Mononuclear cell (primary cell): ENCODE results near the gene VPS4A. TPM values are rescaled to one million over a fixed set of nuclear protein-coding genes. Genes with fewer than 3 reads are reported as not detected.
A peak's percentile ranks its signal among the peaks of the same experiment; 100 is the strongest.

Experiments
- H3K27me3 ChIP-seq: 2 replicates; pipeline ENCODE4 v1.6.0; 2011; ENCODE audit warnings: low read length, control low read depth; ENCODE audit not compliant: insufficient read depth
- H3K4me1 ChIP-seq: 2 replicates; pipeline ENCODE4 v1.5.1; 2011; ENCODE audit warnings: mild to moderate bottlenecking, low read length, control low read depth; ENCODE audit not compliant: insufficient read depth
- H3K4me3 ChIP-seq: 2 replicates; pipeline ENCODE4 v1.5.1; 2011; ENCODE audit warnings: mild to moderate bottlenecking, low read length, moderate library complexity
- H3K9me3 ChIP-seq: 2 replicates; pipeline ENCODE4 v1.5.1; 2011; ENCODE audit warnings: low read depth, mild to moderate bottlenecking, control low read depth, low read length
- total RNA-seq: library from RNA; depleted of rRNA; stranded (reverse); fragments of >200 nt; gene quantifications from one replicate; pipeline ENCODE4 v1.2.3, GENCODE V29; 2012

VPS4A gene
- total RNA-seq, 1 donor: 35.5 TPM

GRCh38 chr16:69329369-69330285 is 18.5 kb downstream of the VPS4A start:
- Histone ChIP-seq H3K4me1 (peaks cover 37% of the 10 kb centered on the region), H3K9me3 (no peaks in the 10 kb centered on the region), H3K27me3 (no peaks in the 10 kb centered on the region), H3K4me3 (peak overlapping the region; percentile 71)

DNA sequence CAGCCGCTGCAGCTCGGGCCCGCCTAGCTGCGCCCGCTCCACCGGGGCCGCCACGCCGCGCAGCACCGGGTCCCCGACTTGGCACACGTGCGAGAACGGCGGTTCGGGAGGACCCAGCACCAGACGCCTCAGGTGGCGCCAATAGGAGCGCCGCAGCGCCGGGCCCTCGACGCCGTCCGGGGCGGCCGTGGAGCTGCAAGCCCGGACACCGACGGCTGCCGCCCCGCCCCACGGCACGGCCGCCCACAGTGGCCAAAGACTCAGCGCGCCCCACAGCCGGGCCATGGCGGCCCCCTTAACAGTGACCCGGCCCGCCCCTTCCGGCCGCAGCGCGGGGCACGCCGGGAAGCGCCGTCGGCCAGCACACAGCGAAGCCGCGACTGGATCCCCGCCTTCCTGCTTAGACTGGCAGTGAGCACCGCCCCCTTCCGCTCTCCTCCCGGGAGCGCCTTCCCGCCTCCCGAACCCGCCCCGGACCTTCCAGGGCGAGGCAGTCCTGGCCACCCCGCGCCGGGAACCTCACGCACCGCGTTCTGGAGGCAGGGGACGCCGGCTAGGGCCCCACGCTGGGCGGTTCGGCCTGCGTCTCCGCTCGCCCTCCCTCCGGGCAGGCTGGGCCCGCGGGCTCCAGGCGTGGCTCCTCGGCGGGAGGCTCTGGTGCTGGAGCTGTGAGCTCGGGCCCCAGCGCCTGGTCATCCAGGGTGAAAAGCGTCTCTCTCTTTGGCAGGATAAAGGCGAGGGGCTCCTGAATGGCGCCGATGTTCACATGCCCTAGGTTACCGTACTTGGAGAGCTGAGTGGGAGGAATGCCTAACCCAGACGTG is 19.3 kb downstream of the VPS4A start, which contains the start of gene PDF:
Gene PDF (minus strand): TSS at position 303 of the 824 bp plus-strand sequence. CDS start 18 bp downstream, at position 285.
- Histone ChIP-seq H3K9me3 (no peaks in the 10 kb centered on the region), H3K4me3 (peak within 1 kb of the TSS; percentile 71), H3K4me1 (peaks cover 37% of the 10 kb centered on the region), H3K27me3 (no peaks in the 10 kb centered on the region)

DNA sequence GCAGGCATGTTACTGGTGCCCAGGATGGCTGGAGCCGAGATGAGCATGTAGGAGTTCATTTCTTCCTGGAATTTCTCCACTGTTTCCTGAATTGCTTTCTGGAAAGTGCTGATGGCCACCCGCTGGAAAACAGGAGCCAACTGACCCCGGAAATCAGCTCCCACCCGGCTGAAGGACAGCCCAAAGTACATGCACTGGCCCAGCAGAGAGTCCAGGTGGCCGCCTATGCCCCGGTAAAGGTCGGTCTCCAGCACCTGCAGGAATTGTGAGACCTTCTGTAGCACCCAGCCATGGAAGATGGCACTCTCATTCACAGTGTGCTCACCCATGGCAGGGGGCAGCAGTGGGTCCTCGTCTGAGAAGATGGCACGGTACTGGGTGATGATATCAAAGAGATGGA is 23.5 kb downstream of the VPS4A start:
- Histone ChIP-seq H3K4me1 (peaks cover 23% of the 10 kb centered on the region), H3K4me3 (no peak overlapping the region), H3K27me3 (no peaks in the 10 kb centered on the region), H3K9me3 (no peaks in the 10 kb centered on the region)

GRCh38 chr16:69338557-69339288 is 27.6 kb downstream of the VPS4A start:
- Histone ChIP-seq H3K9me3 (no peaks in the 10 kb centered on the region), H3K4me1 (peaks cover 31% of the 10 kb centered on the region), H3K27me3 (no peaks in the 10 kb centered on the region), H3K4me3 (peak overlapping the region; percentile 65)

DNA sequence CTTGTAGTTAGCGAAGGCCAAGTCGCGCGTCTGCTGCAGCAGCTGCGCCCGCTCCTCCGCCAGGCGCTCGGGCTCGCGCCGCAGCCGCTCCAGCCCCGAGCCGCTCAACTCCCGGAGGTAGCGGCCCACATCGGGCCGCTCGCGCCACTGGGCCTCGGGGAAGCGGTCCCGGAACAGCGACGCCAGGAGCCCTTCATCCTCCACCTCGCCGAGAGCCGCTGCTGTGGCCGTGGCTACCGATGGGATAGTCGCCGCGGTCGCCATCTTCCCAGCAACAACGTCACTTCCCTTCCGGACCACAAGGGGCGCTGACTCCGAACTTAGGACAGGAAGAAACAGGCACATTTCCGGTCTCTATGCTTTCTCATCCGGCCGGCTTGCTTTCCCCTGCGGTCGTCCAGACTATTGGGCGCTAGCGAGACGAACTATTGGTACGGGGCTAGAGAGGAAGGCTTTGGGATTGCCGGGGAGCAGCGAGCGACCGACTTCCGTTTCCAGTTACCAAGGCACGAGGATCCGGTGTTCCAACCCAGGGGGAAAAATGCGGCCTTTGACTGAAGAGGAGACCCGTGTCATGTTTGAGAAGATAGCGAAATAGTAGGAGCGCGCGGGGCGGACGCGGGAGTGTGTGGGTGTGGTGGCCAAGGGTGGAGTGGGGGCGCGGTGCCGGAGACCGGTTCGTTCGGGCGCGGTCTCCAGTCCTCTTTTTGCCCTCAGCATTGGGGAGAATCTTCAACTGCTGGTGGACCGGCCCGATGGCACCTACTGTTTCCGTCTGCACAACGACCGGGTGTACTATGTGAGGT is 28.3 kb downstream of the VPS4A start, which contains the start of the genes COG8 and NIP7:
Gene COG8 (minus strand): TSS at position 276 of the 806 bp plus-strand sequence. CDS start 12 bp downstream, at position 264.
Gene NIP7 (plus strand): TSS at position 484 of the 806 bp plus-strand sequence. CDS start 58 bp downstream, at position 542.
- no peaks in the 10 kb centered on the region for H3K27me3 ChIP-seq
- H3K4me1 ChIP-seq: peaks cover 31% of the 10 kb centered on the region
- H3K9me3 ChIP-seq: no peaks in the 10 kb centered on the region
- H3K4me3 ChIP-seq: peak within 1 kb of the TSS; percentile 65

- Histone ChIP-seq H3K4me1 (peaks cover 33% of the 10 kb centered on the region), H3K27me3 (no peaks in the 10 kb centered on the region), H3K9me3 (no peaks in the 10 kb centered on the region), H3K4me3 (peak overlapping the region; percentile 65)
Observed at GRCh38 chr16:69340095-69340644, 29.0 kb downstream of the VPS4A start.

DNA sequence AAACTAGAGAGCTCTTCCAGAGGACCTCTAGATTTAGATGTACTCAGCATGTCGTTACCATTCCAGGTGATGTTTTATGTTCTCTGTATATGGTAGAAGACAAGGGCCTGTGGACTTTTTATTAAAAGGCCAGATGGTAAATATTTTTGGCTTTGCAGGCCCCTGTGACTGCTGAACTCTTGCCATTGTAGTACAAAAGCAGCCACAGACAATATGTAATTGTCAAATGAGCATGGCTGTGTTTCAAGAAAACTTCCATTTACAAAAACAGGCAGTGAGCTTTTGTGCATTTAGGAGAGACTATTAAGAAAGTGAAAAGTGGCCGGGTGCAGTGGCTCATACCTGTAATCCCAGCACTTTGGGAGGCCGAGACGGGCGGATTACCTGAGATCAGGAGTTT is 33.0 kb downstream of the VPS4A start:
- Histone ChIP-seq H3K27me3 (no peaks in the 10 kb centered on the region), H3K4me1 (peaks cover 33% of the 10 kb centered on the region), H3K9me3 (no peaks in the 10 kb centered on the region), H3K4me3 (no peak overlapping the region)

GRCh38 chr16:69345923-69346322 is 34.8 kb downstream of the VPS4A start:
- H3K27me3 ChIP-seq: no peaks in the 10 kb centered on the region
- peaks cover 21% of the 10 kb centered on the region for H3K4me1 ChIP-seq
- no peaks in the 10 kb centered on the region for H3K9me3 ChIP-seq
- no peak overlapping the region for H3K4me3 ChIP-seq

GRCh38 chr16:69346683-69347082 is 35.5 kb downstream of the VPS4A start:
- Histone ChIP-seq H3K9me3 (no peaks in the 10 kb centered on the region), H3K4me3 (no peak overlapping the region), H3K27me3 (no peaks in the 10 kb centered on the region), H3K4me1 (peaks cover 18% of the 10 kb centered on the region)

- Histone ChIP-seq H3K27me3 (no peaks in the 10 kb centered on the region), H3K4me1 (peaks cover 18% of the 10 kb centered on the region), H3K4me3 (no peak overlapping the region), H3K9me3 (no peaks in the 10 kb centered on the region)
Observed at GRCh38 chr16:69348222-69348621, 37.1 kb downstream of the VPS4A start.

DNA sequence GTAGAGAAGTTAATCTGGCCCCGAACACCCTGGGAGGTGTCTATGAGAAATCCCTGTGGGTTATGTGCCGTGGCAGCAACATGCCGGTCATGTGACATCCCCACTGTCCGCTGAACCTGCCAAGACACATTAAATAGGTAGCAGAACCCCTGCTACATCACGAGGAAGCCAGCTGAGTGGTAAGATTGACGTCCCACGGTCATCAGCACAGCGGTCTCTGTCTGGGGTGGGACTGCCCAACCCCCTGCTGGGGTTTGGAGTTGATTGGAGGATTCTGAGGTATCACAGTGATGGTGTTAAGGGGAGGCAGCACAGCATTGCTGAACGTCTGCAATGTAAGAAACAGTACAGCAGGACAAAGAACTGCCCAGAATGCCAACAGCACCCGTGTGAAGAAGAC is 38.4 kb downstream of the VPS4A start:
- H3K4me3 ChIP-seq: no peak overlapping the region
- no peaks in the 10 kb centered on the region for H3K27me3 ChIP-seq

GRCh38 chr16:69350536-69351133 is 39.5 kb downstream of the VPS4A start:
- H3K4me3 ChIP-seq: no peak overlapping the region
- H3K27me3 ChIP-seq: no peaks in the 10 kb centered on the region
- peaks cover 12% of the 10 kb centered on the region for H3K4me1 ChIP-seq
- no peaks in the 10 kb centered on the region for H3K9me3 ChIP-seq

More for the DNA sequence above, 38.4 kb downstream of the VPS4A start:
- no peaks in the 10 kb centered on the region for H3K9me3 ChIP-seq
- peaks cover 18% of the 10 kb centered on the region for H3K4me1 ChIP-seq

DNA sequence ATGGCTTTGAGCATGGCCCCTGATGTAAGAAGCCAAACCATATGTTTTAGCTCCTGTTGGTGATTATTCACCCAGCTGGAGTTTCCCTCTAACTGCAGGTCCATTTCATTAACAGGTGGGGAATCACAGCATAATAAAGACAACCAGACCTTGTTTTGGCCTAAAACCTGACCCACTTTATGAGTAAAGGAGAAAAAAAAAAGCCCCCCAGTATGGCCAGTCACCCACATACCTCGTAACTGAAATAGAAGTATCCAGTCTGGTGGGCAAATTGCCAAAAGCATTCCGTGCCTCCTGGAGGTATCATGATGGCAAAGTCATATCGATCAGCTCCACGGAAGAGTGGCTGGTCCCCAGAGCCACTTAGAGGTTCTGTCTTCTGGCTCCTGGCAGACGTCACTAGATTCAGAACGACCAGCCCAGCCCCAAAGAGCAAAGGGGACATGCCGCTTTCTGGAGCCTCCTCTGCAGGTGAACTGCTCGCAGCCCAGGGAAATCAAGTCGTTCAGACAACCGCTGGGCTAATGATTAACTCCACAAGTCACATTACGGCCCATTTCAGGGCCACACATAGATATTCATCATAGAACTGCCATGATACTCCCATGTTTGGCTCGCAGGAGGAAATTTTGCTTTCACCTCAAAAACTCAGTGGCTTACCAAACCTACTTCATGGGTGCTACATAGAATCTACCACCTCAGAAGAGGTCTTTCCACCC is 40.3 kb downstream of the VPS4A start, which contains the start of gene TMED6:
Gene TMED6 (minus strand): TSS at position 478 of the 719 bp plus-strand sequence. CDS start 33 bp downstream, at position 445.
- Histone ChIP-seq H3K27me3 (no peaks in the 10 kb centered on the region), H3K4me3 (no peak within 1 kb of the TSS), H3K4me1 (peaks cover 4% of the 10 kb centered on the region), H3K9me3 (no peaks in the 10 kb centered on the region)
